Measurements from ENCODE around the gene HADHA. TPM values are rescaled to one million over a fixed set of nuclear protein-coding genes. Genes with fewer than 3 reads are reported as not detected.

Gene HADHA
- polyA plus RNA-seq, 1 of the 3 experiments (the other 2 are of a cell fraction) = 64.3 TPM

DNA sequence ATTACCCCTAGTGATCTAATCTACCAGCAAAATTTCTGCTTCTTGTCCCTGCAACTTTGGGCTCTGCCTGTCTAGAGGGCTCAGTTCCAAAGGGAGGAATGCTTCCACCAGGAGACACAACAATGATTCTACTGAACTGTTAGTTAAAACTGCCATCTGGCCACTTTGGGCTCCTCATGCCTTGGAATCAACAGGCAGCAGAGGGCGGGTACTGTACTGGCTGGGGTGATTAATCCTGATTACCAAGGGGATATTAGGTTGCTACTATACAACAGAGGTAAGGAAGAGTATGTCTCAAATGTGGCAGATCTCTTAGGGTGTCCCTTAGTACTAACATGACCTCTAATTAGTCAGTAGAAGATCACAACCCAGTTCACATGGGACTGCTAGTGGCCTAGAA lies 21.4 kb downstream of the HADHA start:
- Histone ChIP-seq H3K9ac (no peak overlapping the region), H3F3A (replicated peaks; ENCODE audit: insufficient read depth) (no peaks in the 10 kb centered on the region), H3K4me1 (ENCODE audit: control insufficient read depth in 1 of 2, insufficient read depth in 2 of 2, low read depth in 1 of 2, low read length in 1 of 2) (no peaks in the 10 kb centered on the region), H3K4me2 (no peak overlapping the region), H3K79me2 (ENCODE audit: insufficient read depth) (no peaks in the 10 kb centered on the region), H3K9me2 (no peaks in the 10 kb centered on the region), H4K20me1 (ENCODE audit: insufficient read depth) (no peaks in the 10 kb centered on the region), H3K36me3 (replicated peaks in 1 of 2; ENCODE audit: control insufficient read depth in 1 of 2, insufficient read depth in 2 of 2, low read length in 1 of 2) (peaks cover 31 to 63% of the 10 kb centered on the region in 2 experiments), H3K27ac (ENCODE audit: low read depth in 2 of 2, low read length in 1 of 2) (no peak overlapping the region), H3K27me3 (ENCODE audit: insufficient read depth) (no peaks in the 10 kb centered on the region), H3K4me3 (ENCODE audit: low read depth in 2 of 2, low read length in 1 of 2) (no peak overlapping the region), H3K9me3 (no peaks in the 10 kb centered on the region), H2AFZ (ENCODE audit: low read depth) (no peak overlapping the region)
- ChIA-PET POLR2A (no interaction called here), CTCF (no interaction called here)
- WGBS (ENCODE audit: low lambda C conversion rate) = 100% methylated on average over 1 of the region's 1 CpG
- no peak for DNase-seq
- TF ChIP-seq MEF2A (IDR thresholded peaks at IDR 0.05; ENCODE audit: borderline replicate concordance, low read depth) (no peak), RCOR1 (IDR thresholded peaks at IDR 0.05; ENCODE audit: low read length) (no peak), NRF1 (IDR thresholded peaks at IDR 0.05; ENCODE audit: low read depth, low read length) (no peak), TAF1 (IDR thresholded peaks at IDR 0.05; ENCODE audit: borderline replicate concordance, low read depth, low read length) (no peak), SIN3A (IDR thresholded peaks at IDR 0.05; ENCODE audit: borderline replicate concordance, low read depth, low read length) (no peak), ELF1 (IDR thresholded peaks at IDR 0.05) (no peak), RXRA (IDR thresholded peaks at IDR 0.05; ENCODE audit: borderline replicate concordance, low read depth) (no peak), GABPA (IDR thresholded peaks at IDR 0.05; ENCODE audit: low read depth) (no peak), YY1 (IDR thresholded peaks at IDR 0.05; ENCODE audit: low read depth) (no peak), FOXJ3 (CRISPR knock-in tag; IDR thresholded peaks at IDR 0.05) (no peak), RFX5 (IDR thresholded peaks at IDR 0.05; ENCODE audit: low read length) (no peak), POLR2AphosphoS5 (IDR thresholded peaks at IDR 0.05; ENCODE audit: low read depth, low read length) (no peak), EZH2phosphoT487 (IDR thresholded peaks at IDR 0.05; ENCODE audit: borderline replicate concordance, low read depth) (no peak), FOSL2 (IDR thresholded peaks at IDR 0.05; ENCODE audit: borderline replicate concordance, low read depth) (no peak)
- TF ChIP-seq, protein P1, sequence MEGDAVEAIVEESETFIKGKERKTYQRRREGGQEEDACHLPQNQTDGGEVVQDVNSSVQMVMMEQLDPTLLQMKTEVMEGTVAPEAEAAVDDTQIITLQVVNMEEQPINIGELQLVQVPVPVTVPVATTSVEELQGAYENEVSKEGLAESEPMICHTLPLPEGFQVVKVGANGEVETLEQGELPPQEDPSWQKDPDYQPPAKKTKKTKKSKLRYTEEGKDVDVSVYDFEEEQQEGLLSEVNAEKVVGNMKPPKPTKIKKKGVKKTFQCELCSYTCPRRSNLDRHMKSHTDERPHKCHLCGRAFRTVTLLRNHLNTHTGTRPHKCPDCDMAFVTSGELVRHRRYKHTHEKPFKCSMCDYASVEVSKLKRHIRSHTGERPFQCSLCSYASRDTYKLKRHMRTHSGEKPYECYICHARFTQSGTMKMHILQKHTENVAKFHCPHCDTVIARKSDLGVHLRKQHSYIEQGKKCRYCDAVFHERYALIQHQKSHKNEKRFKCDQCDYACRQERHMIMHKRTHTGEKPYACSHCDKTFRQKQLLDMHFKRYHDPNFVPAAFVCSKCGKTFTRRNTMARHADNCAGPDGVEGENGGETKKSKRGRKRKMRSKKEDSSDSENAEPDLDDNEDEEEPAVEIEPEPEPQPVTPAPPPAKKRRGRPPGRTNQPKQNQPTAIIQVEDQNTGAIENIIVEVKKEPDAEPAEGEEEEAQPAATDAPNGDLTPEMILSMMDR (IDR thresholded peaks at IDR 0.05) = no peak
- TF ChIP-seq, protein P2, sequence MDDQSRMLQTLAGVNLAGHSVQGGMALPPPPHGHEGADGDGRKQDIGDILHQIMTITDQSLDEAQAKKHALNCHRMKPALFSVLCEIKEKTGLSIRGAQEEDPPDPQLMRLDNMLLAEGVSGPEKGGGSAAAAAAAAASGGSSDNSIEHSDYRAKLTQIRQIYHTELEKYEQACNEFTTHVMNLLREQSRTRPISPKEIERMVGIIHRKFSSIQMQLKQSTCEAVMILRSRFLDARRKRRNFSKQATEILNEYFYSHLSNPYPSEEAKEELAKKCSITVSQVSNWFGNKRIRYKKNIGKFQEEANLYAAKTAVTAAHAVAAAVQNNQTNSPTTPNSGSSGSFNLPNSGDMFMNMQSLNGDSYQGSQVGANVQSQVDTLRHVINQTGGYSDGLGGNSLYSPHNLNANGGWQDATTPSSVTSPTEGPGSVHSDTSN (IDR thresholded peaks at IDR 0.05) = no peak
- TF ChIP-seq, protein P3, sequence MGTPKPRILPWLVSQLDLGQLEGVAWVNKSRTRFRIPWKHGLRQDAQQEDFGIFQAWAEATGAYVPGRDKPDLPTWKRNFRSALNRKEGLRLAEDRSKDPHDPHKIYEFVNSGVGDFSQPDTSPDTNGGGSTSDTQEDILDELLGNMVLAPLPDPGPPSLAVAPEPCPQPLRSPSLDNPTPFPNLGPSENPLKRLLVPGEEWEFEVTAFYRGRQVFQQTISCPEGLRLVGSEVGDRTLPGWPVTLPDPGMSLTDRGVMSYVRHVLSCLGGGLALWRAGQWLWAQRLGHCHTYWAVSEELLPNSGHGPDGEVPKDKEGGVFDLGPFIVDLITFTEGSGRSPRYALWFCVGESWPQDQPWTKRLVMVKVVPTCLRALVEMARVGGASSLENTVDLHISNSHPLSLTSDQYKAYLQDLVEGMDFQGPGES (IDR thresholded peaks at IDR 0.05; ENCODE audit: low read depth, low read length) = no peak

All from SK-N-SH (cell line).